ENCODE results near the gene COA1. TPM values are rescaled to one million over a fixed set of nuclear protein-coding genes. Genes with fewer than 3 reads are reported as not detected.

COA1 gene
- total and polyA plus RNA-seq, 9 of the 15 experiments (the other 6 are each of a cell fraction or from before 2014, with no cell fraction given), result 98.9 to 463 (median 181) TPM

GRCh38 chr7:43769791-43770465 lies 40.6 kb upstream of the COA1 start:
- Histone ChIP-seq H3K9ac (ENCODE audit: insufficient read depth in 1 of 2, low read depth in 2 of 2, low read length in 2 of 2) (no peak overlapping the region), H3K4me1 (replicated peaks in 1 of 2; ENCODE audit: control insufficient read depth in 2 of 2, insufficient read depth in 2 of 2, low read length in 2 of 2) (peaks cover 45 to 46% of the 10 kb centered on the region in 2 experiments), H2AFZ (ENCODE audit: low read depth, low read length) (no peak overlapping the region), H3K27me3 (ENCODE audit: control insufficient read depth in 2 of 2, insufficient read depth in 2 of 2, low read length in 2 of 2) (no peaks in the 10 kb centered on the region), H3K36me3 (ENCODE audit: control insufficient read depth, insufficient read depth, low read length) (peaks cover 15% of the 10 kb centered on the region), H3K9me1 (ENCODE audit: control insufficient read depth, insufficient read depth, low read length) (no peaks in the 10 kb centered on the region), H3K4me3 (no peak overlapping the region), H3K79me2 (ENCODE audit: control insufficient read depth, insufficient read depth, low read length) (peaks cover 45% of the 10 kb centered on the region), H4K20me1 (replicated peaks; ENCODE audit: control insufficient read depth, insufficient read depth, low read length) (no peaks in the 10 kb centered on the region), H3K9me3 (replicated peaks; ENCODE audit: control insufficient read depth, insufficient read depth, low read depth, low read length) (no peaks in the 10 kb centered on the region), H3K27ac (ENCODE audit: extremely low read depth, low read depth, low read length) (no peak overlapping the region), H3K4me2 (ENCODE audit: insufficient read depth, low read length) (no peak overlapping the region)
- ChIA-PET CTCF (ENCODE audit: low intra/inter-chr PET ratio) (no interaction called here), POLR2A (no interaction called here)
- TF ChIP-seq, protein P1, sequence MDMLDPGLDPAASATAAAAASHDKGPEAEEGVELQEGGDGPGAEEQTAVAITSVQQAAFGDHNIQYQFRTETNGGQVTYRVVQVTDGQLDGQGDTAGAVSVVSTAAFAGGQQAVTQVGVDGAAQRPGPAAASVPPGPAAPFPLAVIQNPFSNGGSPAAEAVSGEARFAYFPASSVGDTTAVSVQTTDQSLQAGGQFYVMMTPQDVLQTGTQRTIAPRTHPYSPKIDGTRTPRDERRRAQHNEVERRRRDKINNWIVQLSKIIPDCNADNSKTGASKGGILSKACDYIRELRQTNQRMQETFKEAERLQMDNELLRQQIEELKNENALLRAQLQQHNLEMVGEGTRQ (CRISPR knock-in tag; IDR thresholded peaks at IDR 0.05), result no peak
- TF ChIP-seq E4F1 (CRISPR knock-in tag; IDR thresholded peaks at IDR 0.05; ENCODE audit: borderline replicate concordance) (no peak), HMG20B (CRISPR knock-in tag; IDR thresholded peaks at IDR 0.05) (no peak), ZC3H4 (CRISPR knock-in tag; IDR thresholded peaks at IDR 0.05; ENCODE audit: borderline replicate concordance) (no peak)
- TF ChIP-seq, protein P2, sequence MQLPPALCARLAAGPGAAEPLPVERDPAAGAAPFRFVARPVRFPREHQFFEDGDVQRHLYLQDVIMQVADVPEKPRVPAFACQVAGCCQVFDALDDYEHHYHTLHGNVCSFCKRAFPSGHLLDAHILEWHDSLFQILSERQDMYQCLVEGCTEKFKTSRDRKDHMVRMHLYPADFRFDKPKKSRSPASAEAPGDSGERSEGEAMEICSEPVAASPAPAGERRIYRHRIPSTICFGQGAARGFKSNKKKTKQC (CRISPR knock-in tag; IDR thresholded peaks at IDR 0.05), result no peak
- DNase-seq (ENCODE audit: extremely low read depth in 1 of 4, low spot score in 3 of 4) (no peak), FAIRE-seq (no peak), ATAC-seq (no peak)
- BruUV-seq (replicated peaks), result no TSS peak
- in situ Hi-C loops (cut with MboI), result no loop called here
- intact Hi-C loops (cut with micrococcal nuclease), result loop anchor here (5.0 kb wide), 2 partner anchors 42 to 43 kb away; partner anchors contain the start of gene COA1
- WGBS (ENCODE audit: insufficient coverage, low coverage, missing lambda C conversion rate), result 84% methylated on average over 10 of the region's 10 CpGs
